ENCODE results near the gene ROCK2.
A peak's percentile ranks its signal among the peaks of the same experiment; 100 is the strongest.

ROCK2 gene
- 70.2 to 93.2 (median 78.3) reads per million in 3 experiments for total RNA-seq

DNA sequence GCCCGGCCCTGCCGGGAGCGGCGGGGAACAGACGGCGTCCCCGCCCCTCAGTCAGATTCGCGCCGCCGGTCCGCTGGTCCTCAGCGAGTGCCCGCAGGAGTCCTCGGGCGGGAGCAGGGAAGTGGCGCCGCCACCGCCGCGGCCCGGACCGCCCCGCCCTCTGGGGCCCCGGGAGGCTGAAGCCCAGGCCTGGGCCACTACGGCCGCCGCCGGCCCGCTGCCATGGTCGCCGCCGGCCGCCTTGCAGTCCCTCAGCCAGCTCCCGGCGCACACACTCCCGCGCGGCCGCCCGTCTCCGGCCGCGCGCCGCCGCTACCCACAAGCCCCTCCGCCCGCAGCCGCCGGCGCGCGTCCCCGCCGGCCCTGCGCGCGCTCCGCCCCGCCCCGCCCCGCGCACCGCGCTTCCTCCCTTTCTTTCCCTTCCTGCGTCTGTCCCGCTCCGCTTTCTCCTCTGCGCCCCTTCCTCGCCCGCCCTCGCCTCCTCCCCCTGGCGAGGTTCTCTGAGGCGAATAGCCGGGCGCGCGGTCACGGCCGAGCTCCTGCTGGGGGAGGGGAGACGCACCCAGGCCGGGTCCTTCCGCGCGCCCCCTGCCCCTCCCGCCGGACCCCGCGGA lies at the start of gene ROCK2:
Gene ROCK2, minus strand, starts transcription at position 295 of the 614 bp plus-strand sequence. CDS start 500 bp downstream, outside the sequence.
- DNase-seq = peak; percentile 56

DNA sequence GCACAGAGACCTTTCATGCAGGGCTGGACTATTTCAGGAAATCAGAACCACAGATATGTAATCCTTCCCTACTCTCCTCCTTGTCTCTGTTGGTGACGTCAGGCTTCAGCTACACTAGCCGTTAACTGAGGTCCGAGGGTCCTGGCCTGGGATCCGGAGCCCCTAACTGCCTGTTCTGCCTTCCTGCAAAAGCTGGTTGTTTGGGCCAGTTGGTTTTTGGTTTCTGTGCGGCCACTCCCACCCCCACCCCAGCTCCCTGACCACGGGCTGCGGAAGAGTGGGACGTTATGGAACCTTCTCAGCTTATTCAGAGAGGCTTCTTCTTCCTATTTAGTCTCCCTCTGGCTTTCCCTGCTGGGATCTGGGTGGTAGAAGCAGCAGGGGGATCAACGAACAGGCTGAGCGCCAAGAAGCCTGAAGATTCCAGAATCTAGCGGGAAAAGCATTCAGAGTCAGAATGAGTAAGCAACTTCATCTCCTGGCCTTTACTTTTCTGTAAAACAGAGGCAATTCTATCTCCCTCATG lies 49.3 kb upstream of the ROCK2 start:
- no peak for DNase-seq

DNA sequence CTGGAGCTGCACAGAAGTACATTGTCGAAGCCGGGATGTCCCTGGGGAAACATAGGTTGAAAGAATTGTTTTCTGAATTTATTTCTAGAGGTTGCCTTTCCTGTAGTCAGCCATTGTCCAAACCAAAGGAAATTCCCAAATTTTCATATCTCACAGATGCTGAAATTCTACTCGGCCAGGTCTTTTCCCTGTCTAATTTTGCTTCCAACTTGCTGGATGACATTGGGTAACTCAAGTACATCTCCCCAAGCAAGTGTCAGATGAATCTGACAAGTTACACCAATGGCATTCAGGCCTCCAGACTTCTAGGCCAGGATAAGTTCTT lies 47.5 kb upstream of the ROCK2 start:
- no peak for DNase-seq

DNA sequence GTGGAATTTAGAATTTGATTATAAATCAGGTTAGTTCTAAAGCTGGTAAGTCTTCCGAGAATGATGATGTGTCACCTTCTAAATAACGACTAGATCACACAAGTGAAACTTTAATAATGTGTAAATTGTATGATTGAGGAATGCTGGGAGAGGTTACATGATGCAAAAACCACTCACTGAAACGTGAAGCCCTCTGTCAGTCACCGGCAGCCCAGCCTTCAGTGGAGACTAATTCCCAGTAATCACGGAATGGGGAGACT lies 45.9 kb upstream of the ROCK2 start:
- no peak for DNase-seq

DNA sequence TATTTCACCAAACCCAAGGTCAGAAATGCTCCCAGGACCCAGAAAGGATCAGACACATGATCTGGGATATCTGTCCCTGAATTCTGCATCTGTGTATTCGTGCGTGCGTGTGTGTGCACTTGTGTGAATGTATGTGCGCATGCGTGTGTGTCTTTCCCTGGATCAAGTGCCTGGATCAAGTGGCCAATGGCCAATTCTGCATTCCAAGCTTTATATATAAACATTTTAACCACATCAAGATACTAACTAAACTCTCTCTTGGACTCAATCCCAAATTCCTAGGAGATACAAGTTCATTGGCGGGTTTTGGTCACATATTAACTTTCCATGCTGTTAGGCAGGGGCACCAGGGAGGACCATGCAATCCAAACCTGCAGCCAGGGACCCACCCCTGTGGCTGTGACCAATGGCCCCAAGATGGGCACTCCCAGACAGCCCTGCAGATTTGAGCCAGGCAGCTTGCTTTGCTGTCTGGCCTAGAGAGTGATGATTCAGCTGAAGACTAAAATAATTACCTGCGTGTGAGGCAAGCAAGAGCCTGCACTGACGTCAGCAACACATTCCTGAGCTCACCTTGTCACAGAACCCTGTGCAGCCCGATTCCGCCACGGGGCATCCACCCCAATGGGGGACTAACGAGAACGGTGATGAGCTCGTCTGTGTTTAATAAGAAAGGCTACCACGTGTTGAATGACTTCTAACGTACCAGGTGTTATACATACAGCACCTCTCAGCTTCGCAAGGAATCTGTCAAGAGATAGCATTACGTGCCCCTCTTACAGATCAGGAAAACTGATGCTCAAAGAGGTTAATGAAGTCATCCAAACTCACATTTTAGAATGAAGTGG lies 45.3 kb upstream of the ROCK2 start:
- DNase-seq = no peak

DNA sequence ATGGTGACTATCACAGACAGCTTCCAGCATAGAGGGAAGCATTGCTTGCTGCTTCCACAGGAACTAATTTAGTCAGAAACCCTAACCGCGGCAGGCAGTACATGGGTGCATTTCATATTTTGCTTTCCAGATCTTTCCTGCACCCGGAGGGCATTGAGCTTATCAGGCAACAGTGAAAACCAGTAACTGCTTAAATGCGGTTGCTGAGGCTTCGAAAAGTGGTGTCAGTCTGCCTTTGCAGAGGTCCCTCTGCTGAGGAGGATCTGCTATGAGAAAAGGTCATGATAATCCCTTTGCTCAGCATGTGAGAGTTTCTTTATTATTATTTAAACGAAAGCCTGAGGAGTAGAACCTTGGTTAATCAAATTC lies 44.6 kb upstream of the ROCK2 start:
- no peak for DNase-seq

DNA sequence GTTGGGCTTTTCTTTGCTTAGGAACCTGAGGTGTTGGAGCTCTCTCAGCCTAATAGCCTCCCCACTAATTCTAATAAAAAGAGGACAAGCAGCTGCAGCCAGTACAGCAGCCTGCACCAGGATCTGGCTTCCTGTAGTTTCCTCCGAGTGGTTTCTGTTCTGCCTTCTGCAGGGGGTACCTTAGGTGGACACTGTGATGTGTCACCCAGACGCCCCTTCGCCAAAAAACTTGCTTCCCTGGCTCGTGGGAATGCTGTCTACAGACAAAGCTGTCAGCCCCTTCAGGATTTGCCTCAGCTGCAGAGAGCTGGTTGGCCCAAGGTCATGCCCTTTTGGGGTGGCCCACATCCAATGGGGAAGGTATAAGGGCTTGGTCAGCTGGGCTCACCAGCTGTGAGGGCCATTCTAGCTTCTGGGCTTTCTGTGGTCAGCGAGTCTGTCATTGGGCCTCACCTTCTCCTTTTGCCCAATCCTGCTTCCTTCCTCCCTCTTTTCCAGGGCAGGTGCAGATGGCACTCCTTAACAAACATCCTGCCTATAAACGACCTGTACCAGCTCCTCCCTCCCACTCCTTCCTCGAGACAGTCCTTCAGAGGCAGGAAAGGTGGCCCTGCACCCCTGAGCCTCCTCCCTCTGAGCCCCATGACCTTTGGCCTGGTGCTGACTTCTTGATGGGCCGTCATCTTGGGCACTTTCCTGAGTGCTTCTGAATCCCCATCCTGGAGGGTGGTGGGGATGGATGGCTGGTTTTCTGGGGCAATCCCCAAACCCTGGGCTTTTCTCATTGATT lies 44.0 kb upstream of the ROCK2 start:
- no peak for DNase-seq

DNA sequence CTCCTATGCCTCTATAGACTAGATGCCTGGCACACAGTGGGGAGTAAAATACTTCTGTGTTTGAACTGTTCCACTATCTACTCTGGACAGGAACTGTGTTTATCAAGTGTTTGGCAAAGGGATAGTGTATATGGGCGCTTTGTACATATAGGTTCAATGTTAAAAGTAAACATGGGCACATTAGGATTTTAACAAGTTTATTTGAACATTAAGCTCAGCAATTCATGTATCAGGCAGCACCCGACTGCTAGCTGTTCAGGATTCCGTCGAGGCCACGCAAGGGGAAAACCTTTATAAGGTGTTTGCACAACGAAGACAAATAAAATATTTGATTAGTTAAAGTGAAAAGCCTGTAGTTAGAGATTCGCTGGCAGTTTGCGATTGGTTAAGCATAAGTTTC lies 43.4 kb upstream of the ROCK2 start:
- DNase-seq = no peak

DNA sequence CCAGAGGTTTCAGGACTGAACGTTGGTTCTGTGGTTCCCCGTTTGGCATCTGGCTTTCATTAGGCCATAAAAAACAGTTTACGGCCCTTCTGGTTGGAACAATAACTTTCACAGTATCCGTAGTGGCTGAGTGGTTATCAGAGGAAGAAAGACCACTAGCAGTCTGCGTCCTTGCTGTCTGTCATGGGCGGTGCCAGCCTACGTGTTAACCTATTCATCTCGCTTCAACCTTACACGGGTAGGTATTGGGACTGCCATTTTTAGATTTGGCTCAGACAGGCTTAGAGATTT lies 42.6 kb upstream of the ROCK2 start:
- DNase-seq = no peak

DNA sequence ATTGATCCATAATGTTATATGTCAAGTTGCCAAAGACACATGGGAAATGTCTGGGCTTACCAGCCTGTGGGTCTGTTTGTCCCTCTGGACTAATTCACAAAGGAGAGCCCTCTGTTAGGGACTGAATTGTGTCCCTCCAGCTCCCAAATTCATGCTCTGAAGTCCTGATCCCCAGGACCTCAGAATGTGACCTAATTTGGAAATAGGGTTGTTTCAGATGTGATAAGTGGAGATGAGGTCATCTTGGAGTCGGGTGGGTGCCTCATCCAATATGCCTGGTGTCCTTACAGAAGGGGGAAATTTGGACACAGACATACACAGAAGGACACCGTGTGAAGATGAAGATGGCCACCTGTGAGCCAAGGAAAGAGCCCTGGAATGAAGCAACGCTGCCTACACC lies 41.4 kb upstream of the ROCK2 start:
- DNase-seq = no peak

DNA sequence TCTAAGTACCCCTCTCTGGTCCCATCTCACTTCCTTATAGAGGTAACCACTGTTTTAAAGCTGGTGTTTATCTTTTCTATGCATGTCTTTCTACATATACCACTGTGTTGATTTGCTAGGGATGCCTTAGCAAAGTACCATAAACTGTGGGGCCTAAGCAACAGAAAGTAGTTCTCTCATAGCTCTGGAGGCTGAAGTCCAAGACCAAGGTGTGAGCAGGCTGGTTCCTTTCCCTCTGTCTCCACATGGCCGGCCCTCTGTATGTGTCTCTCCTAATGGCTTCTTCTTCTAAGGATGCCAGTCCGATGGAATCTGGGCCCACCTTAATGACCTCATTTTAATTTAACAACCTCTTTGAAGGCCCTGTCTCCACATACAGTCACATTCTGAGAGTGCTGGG lies 40.8 kb upstream of the ROCK2 start:
- no peak for DNase-seq

DNA sequence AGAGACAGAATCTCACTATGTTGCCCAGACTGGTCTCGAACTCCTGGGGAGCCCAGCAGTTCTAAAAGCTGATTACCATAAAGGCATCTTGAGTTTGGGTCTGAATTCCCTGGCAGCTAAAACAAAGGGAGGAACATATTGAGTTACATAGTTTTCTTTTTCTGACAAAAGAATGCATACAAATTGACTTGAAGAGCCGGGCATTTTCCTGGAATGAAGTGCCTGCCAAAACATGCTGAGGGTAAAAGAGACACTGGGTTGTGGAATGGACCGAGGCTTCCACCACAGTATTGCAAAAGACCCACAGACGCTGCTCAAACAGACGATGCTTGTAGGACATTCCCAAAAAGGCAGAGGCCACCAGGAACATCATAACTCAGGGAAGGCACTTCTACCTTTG lies 35.1 kb upstream of the ROCK2 start:
- DNase-seq = no peak

DNA sequence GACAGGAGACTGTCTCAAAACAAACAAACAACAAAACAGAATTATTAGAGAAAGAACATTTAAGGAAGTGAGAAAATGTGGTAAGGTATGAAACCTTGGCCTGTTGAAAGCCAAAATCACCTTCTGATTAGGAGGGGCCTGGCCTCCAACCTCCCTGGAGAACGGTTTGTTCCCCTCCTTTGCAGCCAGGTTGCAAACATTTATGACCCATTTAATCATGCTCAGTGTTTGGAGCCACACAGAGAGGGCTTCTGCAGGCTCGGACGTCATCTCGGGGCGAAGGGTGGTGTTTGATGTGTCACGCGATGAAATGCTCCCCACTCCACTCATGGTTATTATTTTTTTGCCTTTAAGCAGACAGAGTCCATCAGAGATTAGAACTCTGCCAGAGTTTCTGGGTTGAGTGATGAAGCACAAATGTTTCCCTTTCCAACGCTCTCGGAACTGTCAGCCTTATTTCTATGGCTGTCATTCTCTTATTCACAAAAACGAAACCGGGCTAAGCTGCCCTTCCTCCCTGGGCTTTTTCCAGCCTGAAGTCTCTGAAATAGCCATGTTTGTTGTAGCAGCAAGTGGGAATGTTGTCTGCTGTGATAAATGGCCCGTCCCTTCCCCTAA lies 33.6 kb upstream of the ROCK2 start:
- no peak for DNase-seq

DNA sequence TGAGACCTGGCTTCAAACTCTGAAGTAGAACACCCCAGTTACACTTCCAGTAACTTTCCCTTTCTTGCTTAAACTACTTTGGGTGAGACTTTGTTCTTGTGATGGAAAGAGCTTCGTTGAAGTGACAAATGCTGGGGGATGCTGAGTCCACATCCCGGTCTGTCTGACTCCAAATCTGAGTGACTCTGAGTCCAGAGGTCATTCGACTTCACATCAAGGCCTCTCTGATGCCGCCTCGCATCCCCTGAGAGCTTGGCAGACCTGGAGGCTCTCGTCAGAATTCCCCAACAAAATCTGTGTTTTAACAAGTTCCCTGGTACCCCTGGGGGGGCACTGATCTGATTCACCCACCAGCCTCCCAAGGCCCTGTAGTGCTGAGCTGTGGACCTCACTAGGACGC lies 31.6 kb upstream of the ROCK2 start:
- DNase-seq = no peak

DNA sequence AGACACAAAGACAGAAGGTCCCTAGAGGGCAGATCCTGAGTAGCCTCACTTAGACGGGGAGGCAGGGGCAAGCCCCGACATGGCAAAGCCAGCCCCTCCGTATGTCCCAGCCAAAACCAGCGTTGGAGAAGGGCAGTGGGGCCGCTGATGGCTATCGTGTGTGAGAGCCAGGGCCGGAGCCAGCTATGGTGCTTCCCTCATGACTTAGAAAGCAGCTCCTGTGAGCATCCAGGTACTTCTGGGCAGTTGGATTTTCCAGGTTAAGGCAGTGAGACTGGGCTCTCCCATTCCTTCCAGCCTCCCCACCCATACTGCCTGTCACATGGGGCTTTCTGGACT lies 31.2 kb upstream of the ROCK2 start:
- DNase-seq = no peak

DNA sequence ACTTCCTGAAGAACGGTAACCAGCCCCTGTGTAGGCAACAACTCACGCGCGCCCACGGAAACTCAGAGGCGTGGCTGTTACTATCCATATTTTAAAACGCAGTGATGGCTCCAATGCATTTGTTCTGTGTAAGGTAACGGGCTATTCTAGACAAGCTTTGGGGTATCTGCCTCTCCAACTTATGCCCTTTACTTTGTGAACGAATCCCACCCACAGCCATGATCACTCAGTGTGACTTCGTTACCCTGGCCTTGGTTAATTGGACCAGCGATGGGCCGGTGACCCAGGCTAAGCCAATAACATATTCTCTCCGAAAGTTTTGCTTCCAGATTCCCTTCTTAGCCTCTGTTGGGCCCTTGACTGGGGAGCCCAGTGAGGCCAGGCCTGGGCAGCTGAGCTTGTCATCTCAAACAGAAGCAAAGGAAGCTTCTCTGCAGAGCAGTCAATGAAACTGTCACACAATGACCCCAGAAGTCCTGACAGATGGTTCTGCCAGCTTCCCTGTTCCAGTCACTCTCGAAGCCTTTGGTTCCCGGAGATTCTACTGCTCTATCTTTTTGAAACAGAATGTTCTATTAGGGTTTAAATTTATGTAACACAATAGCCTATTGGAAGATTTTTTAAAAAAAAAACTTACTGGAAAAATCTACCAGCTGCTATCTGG lies 30.7 kb upstream of the ROCK2 start:
- no peak for DNase-seq

DNA sequence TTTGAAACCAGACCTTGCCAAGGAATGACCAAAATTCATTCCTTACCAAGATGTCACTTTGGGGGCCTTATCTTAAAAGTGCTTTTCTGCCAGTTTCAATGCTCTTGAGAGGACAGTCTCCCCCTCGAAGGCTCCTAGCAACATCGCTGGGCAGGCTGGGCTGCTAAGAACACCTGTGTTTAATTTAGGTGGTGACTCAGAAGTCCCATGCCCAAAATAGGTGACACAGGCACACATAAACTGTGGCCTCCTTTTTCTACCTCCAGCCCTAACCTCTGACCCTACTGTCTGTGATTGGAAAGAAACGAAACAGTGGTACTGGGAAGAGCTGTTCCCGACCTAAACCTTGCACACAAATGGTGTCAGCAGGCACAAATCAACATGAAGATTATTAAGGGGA lies 28.7 kb upstream of the ROCK2 start:
- DNase-seq = no peak

DNA sequence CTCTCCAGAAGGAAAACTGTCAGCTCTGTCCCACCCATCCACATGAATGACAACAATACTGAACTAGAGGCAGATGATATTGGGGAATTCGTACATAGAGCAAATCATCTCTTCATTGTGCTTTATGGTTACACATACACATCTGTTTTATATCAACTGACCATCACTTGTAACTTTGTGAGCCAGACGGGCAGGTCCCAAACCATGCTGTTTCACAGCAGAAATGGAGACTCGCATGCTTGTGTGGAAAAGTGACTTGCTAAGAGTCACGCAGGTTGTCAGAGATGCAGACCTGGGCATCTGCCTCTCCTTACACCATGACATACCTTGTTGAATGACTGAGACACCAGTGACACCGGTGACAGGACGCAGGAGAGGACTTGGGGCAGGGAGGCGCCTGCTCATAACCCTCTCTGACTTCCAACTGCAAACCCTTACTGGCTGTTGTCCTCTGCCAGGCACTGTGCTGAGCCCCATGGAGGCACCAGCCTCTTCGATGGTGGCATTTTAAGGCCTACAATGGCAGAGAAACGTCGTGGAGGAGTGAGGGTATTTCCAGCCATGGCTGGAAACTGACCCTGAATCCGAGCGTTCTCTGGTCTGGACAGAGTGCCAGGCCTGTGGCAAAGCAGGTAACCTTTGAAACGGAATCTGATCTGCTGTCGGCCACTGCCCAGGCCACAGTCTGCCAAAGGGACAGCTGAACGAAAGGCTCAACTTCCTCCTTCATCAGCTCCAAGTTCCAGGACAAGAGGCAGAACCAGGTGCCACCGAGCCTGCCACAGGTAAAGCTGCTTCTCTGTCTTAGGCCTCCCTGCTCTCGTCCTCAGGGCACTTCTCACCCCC lies 26.9 kb upstream of the ROCK2 start:
- DNase-seq = no peak

DNA sequence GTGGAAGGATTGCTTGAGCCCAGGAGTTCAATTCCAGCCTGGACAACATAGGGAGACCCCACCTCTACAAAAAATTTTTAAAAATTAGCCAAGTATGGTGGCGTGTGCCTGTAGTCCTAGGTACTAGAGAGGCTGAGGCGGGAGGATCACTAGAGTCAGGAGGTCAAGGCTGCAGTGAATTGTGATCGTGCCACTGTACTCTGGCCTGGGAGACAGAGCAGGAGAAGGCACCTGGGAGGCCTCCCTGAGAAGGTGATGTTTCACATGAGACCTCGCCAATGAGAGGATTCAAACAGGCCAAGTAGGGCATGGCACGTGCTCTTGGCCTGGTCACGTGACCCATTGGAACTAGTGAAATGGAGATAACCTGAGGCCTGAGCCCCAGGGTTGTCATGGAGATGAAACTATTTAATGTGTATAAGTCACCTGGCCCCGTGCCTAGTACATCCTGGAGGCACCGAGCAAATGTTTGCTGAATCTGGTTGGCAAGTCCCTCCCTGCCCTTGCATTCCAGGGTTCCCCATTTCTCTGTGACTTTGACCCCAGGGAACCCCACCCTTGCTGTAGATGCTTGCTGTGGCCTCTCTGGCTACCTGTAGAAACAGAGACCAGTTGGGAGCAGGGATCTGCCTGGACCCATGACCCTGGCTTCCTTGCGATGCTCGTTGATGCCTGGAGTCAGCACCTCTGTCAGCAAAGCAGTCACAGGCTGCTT lies 26.1 kb upstream of the ROCK2 start:
- no peak for DNase-seq

DNA sequence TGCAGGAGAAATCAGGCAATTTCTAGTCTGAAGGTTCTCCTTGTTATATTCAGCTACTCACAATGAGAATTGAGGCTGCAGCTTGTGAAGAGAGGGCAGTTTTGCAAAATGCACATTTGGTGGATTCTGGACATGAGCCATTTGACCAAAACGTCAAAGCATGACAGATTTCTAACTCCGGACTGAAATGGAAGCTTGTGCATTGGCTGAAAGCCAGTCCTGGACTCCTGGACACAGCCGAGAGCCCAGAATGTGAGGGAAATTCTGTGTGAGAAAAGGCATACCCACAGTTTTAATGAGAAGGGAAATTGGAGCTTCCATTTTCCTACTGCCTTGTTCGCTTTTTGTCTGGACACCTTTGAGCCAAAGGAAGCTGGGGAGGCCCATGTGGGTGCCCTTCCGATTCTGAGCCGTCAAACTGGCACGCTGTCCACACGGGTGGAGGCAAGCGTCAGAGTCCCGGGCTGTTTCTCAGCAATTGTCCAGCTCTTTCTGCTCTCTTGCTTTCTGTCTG lies 23.7 kb upstream of the ROCK2 start:
- no peak for DNase-seq

DNA sequence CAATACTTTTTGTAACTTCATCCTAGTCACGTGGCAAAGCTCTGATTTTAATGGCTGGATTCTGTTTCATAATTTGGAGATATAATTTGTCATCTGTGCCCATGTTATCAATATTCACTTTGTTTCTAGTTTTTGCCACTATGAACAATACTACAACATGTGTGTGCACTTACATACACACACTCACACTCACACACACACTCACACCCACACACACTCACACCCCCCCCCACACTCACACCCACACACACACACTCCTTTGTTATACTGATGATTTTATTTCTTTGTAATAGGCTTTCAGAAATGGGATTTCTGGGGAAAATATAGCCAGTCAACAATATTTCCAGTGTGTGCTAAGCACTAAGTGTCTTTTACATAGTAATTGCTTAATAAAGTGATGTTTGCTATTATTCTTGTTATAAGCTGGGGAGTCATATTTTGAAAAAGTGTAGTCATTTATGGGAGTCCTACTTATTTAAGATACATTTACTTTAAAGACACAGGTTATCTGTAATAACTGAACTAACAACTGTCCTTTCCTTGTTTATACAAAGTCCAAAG lies 22.8 kb upstream of the ROCK2 start:
- no peak for DNase-seq
